GM19468 (cell line): Measurements from ENCODE around the gene RNF224.

Experiments used
- ATAC-seq: cut with Tn5 transposase; IDR thresholded peaks from one replicate; pipeline ENCODE4 v1.9.1; 2021; ENCODE audit warnings: mild to moderate bottlenecking, moderate library complexity, moderate number of reproducible peaks; ENCODE audit not compliant: unreplicated experiment; ENCODE audit errors: extremely low read depth

RNF224 gene

DNA sequence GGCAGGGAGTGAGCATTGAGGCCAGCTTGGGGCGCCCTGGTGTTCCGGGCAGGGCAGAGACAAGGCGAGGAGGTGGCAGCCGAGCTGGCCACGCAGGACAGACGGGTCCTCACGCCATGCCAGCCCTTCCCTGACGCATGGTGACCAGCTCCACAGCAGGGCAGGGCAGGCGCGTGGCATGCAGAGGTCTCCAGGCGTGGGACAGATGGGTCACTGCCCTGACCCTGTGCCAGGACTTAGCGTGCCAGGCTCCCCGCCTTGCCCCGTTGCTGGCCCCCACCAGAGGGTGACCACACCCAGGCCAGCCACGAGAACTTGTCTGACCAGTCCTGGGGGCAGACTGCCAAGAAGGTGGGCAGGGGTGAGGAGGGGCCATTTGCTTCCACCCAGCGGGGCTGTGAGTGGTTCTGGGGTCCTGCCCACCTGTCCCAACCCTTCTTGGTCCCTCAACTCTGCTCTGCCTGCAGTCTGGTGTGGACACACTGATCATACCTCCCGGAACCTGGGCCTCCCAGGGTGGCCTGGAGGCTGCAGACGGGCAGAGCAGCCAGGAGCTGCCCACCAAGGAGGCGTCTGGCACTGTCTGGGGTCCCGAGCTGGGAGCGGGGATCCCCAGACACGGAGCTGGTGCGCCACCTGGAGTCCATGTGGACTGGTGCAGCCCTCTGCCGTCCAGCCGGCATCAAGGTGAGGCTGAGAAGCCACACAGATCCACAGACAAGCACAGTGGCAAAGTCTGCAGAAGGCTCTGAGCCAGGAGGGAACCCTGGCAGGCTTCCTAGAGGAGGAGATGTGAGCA is at the start of gene RNF224:
RNF224 (plus strand) TSS at position 449 of the 799 bp plus-strand sequence. CDS start 834 bp downstream, outside the sequence.
- ATAC-seq: no peak

DNA sequence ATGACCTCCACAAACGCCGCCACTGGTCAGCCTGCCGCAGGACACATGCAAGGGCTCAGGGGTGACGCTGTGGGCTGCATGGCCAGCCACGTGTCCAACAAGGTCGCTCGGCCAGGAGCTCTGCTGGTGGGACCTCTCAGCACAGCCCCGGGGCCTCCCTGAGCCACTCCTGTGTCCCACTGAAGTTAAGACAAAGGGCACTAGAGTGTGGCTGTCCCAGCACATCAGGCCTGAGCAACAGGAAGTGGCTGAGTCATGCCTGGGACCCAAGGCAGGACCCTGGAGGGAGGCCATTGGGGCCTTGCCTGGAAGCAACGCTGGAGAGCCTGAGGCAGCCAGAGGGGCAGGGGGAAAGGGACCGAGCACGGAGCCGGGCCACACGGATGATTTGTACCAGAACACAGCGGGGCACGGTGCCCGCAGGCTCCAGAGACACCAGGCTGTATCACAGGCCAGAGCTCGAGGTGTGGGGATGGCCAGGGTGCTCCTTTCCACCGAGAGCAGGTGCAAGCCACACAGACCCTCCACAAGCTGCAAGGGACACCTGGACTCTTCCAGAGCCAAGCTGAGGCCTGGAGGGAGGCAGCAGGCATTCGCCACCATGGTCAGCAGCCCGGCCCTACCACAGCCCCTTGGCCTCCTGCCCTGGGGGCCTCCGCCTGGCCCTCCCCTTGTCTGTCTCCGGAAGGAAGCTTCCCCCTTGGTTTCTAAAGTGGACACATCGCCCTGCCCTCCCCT is 48.9 kb upstream of the RNF224 start:
- ATAC-seq: no peak

DNA sequence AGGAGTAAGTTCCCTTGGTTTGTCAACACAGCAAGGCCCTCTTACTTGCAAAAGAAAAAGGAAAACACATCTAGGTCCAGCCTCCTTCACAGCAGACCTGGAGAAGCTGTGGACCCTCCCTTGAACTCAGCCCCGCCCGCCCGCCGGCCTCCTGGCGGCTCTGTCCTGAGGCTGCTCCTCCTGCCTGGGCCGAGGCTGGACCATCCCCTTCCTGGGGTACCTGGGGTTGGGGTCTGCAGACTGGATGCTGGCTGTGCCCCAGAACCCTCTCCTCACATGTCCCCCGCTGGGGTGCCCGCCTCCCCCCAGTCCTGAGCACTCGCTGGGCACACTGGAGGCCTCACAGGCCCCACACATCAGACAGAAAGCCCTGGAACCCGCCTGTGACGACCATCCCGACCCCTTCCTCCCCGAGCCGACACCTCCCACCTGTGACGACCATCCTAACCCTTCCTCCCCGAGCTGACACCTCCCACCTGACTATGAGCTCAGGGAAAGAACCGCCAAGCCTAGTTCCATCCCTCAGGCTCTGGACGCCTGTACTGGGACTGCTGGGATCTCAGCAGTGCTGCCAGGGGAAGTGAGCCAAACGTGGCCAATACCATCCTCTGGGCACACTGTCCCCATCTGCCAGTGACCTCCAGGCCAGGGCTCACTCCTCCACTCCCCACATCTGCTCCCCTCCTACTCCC is 48.2 kb upstream of the RNF224 start:
- no peak for ATAC-seq

DNA sequence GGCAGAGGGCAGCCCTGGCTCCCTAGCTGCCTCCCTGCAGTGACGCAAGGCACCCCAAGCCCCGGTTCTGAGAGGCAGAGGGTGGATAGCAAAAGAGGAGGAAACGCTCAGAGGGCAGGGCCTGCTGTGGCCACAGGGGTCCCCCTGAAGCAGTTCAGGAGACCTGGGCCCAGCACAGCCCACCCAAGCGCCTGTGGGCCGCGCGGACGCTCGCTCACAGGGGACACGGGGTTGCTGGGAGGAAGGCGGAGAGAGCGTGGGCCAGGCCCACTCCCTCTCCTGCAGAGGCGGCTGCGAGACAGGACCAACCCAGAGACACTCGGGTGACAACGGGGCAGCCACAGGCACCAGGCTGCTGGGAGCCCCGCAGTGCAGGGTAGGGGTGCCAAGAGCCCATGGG is 47.5 kb upstream of the RNF224 start:
- no peak for ATAC-seq

DNA sequence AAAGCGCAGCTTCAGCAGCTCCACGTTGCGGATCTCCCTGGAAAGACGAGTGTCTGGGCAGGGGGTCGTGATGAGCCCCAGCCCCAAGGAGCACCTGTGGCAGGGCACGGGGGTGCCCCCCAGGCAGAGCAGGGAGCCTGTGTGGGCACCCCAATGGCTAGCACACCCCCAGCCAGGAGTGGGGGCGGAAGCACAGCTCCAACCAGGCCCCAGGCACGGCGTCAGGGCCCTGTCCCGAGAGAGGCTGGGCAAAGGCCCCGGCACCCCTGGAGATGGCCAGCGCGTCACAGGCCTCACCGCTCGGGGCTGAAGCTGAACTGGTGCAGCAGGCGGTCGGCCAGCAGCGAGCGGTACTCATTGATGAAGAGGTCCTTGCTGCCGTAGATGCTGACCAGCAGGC is 46.8 kb upstream of the RNF224 start:
- ATAC-seq: no peak

DNA sequence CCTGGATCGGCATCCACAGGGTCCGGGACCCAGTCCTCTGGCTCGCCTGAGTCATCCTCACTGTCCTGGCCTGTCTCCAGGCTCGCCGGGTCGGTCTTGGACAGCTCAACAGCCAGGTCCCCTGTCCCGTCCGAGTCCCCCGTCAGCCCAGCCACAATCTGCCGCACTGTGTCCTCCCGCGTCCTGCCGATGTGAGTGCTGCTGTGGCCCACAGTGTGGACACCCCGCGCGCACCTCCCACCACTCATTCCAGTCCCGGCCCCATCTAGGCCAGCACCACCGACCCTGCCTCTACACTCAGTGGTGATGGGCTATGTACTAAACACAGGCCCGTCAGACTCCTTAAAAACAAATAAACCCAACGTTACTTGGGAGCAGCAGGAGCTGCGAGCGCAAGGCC is 45.6 kb upstream of the RNF224 start:
- ATAC-seq: no peak

DNA sequence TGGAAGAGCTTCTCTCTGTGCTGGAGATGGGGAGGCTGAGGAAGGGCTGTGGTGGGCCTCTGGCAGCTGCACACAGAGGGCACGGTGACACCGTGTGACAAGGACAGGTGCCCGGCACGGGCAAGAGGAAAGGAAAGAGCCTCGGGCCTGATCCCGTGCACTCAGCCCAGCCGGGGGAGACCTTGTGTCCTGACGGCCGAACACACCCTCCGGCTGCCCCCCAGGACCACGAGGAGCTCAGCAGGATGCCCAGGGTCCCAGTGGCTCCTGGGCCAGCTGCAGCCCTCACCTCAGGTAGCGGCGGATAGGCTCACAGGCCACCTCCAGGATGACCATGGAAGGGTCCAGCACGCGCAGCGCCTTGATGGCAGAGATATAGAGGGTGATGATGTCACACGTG is 44.5 kb upstream of the RNF224 start:
- no peak for ATAC-seq

DNA sequence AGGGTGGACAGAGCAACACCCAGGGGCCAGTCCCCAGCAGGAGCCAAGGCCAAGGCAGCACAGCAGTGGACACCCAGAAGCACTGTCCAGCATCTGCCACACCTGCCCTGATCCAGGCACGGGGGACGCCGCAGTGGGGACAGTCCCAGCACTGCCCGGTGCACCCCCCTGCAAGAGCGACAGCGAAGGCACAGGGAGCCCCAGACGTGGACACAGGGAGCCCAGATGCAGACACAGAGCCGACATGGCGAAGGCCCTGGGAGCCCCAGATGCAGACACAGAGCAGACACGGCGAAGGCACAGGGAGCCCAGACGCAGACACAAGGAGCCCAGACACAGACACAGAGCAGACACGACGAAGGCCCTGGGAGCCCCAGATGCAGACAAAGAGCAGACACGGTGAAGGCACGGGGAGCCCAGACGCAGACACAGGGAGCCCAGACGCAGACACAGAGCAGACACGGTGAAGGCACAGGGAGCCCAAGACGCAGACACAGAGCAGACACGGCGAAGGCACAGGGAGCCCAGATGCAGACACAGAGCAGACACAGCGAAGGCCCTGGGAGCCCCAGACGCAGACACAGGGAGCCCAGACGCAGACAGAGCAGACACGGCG is 43.2 kb upstream of the RNF224 start:
- no peak for ATAC-seq

DNA sequence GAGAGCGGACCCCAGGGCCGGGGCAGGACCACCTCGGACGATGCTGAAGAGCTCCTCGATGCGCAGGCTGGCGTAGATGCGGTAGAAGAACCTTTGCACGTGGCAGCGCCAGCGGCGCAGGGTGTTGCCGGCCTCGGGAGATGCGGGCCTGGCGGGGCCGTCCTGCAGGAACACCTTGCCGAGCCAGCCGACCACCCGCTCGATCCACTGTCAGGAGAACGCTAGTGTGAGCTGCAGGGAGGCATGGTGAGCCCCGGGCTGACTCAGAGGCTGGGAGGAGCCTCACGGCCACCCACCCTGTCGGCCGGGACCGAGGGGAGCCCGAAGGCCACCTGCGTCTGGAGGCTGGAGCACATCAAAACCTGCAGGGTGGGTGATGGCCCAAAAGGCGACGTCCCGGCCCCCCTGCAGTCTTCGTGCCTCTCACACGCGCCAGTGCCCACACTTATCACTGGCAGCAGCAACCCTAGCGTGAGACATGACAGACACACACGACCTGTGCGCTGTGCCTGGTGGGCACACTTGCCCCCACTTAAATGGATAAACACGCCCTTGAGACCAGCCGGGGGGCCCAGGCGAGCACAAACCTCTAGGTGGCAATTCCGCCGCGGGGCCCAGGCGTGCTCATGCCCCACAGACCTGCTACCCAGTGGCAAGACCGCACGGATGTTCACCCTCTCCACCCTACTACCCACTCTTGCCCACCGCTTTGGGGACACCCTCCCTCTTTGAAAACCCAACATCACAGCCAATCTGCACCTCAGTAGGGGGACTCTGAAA is 42.2 kb upstream of the RNF224 start:
- ATAC-seq: no peak

DNA sequence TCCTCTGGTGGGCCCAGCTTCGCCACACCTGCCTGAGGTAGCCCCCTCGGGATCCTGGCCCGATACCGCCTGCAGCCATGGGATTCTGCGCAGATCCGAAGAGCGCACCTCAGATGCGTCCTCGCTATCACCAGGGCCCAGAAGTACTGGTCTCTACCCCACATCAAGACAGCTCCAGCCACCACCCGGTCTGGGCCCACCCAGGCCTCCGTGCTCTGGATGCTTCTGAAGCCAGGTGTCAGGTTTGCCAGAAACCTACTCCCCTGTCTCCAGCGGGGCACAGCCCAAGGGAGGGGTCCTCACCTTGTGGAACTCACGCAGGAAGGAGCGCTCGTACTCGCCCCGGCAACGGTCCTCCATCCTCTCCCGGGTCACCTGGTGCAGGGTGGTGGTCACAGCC is 41.4 kb upstream of the RNF224 start:
- no peak for ATAC-seq

DNA sequence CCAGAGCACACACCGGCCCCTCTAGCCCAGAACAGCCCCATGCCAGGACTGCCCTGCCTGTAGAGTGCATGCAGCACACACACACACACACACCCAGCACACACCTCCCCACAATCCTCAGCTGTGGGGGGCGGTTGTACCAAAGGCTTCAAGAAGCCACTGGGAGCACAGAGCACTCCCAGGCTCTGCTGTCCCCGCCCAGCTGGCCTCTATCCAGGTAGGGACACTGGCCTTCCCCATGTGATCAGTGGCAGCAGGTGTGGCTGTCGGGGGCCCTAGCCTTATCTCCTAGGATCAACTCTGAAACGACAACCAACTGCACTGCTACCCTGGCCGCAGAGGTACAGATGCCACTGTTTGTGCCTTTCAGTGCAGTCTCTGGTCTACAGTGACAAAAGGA is 40.9 kb upstream of the RNF224 start:
- ATAC-seq: no peak

DNA sequence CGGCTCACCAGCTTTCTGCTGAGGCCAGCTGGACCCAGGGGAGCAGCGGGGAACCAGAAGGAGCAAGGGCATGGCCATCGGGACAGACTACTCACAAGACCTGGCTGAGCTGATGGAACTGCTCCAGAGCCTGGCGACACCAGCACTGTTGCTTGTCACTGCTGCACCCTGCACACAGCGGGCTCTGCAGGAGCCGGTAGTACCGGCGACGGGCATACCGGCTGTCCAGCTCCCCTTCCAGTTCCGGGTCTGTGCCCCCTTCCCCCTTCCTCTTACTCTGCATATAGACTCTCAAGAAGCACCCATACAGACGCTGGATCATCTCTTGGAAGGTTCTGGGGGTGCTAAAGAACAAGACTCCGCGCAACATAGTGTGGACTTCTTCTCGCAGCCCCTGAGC is 39.9 kb upstream of the RNF224 start:
- no peak for ATAC-seq

DNA sequence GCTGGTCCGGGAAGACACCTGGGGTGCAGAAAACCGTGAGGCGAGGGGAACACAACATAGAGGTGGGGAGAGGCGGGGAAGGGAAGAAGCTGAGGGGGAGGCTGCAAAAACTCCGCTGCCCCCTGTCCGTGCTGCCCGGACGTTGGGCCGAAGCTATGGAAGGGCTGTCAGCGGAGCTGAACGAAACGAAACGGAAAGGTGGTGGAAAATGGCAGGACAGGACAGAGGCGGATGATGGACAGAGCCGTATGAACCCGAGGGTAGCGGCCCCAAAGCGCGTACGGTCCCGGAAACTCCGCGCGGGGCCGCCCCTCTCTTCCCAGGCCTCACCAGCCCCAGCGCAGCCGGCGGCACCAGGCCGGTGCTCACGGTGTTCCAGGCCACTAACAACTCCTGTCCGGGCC is 39.2 kb upstream of the RNF224 start:
- ATAC-seq: no peak

DNA sequence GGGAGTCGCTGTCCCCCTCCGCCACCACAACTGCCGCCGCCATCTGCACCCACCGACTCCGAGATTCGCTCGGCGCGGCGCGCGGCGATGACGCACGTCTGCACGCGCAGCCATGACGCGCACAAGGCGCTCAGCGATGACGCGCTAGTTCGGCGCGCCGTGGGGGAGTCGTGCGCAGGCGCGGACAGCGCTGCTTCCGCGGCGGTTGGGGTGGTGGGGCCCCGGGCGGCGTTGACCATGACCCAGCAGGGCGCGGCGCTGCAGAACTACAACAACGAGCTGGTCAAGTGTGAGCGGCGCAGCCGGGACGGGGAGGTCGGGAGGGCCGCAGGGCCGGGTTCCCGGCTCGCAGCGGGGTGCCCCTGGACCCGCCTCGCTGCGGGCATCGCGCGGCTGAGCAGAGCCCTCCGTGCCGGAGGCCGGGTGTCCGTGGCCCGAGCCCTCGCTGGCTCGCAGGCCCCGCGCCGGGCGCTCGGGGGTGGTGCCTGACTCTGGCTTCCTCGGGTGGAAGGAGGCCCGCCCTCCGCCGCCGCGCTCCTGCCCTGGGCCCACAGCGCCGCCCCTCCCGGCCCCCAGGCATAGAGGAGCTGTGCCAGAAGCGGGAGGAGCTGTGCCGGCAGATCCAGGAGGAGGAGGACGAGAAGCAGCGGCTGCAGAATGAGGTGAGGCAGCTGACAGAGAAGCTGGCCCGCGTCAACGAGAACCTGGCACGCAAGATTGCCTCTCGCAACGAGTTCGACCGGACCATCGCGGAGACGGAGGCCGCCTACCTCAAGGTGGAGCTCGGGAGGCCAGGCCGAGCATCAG is 38.6 kb upstream of the RNF224 start, which contains the start of the genes ANAPC2 and SSNA1:
ANAPC2 (minus strand) TSS at position 71 of the 807 bp plus-strand sequence; CDS start at position 43, 28 bp downstream.
SSNA1 (plus strand) TSS at position 187 of the 807 bp plus-strand sequence; CDS start at position 238, 51 bp downstream.
- peak; percentile 62 for ATAC-seq

DNA sequence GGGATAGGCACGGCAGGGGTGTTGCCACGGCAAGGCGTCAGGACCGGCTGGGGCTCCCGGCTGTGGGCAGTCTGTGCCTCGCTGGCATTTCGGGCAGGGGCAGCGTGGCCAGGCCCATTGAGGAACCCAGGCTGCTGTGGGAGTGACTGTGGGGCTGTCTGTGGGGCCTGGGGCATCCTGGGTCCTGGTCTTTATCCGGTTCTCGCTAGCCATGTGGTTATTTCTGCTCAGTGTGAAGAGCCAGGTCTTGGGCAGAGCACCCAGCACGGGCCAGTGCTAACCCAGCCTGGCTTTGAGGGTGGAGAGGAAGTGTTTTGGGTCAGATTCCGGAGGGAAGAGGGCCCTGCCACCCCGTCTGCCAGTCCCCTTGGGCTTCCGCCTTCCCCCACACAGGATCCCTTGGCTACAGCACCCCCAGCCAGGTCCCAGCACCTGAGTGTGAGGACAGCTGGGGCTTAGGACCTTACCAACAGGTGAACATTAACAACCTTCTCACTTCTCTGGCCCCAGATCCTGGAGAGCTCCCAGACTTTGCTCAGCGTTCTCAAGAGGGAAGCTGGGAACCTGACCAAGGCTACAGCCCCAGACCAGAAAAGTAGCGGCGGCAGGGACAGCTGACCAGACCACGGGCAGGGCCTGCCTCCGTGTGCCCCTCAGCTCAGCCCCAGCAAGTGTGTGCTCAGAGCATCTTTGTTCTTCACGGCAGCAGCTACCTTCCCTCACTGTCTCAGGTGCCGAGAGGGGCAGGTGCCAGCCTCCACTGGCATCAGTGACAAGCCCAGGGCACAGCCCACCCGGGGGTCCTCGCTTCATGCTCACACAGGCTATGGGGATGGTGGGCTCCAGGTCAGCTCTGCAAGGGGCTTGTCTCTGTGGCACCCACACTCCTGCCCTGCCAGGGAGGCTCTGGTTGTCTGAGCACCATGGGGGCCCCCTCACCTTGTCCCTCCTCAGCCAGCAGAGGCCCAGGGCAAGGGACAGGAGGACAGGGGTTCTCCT is 37.7 kb upstream of the RNF224 start:
- no peak for ATAC-seq

DNA sequence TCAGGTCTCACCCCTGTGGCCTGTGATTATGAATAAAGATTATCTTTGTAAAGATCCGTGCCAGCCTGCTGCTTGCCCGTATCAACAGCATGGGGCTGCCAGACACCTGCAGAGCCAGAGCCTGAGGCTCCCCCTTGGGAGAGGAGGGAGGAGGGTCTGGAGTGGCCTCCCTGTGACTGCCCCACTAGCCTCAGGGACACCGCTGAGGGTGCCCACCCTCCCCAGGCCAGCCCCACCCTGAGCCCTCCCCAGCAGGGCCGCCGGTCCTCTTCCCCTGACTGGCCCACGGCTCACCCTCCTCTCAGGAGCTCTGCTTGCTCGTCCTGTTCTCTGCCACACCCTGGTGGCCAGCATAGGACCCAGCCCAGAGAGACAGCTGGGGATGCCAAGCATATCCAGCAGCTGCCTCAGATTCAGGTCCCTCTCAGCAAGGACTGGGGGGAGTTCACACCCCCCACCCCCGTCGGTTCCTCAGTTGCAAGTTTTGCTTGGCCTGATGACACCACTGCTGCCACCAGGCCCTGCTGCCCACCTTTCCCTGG is 36.9 kb upstream of the RNF224 start:
- no peak for ATAC-seq

DNA sequence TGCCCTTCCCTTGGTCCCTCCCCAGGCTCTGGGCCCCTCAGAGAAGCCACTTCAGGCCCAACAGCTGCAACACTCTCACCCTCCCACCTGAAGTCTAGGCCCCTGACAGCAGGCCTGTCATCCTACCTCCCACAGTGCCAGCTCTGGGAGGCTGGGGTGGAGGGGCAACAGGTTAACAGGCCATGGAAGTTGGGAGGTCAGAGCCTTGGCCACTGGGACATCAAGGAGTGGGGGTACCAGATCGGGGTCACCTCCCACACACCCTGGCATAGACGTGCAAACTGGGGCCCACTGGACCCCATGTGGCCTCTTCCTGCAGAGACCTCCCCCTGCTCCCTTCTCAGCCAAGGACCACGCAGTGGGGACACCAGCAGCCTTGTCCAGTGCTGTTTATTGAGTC is 36.1 kb upstream of the RNF224 start:
- no peak for ATAC-seq
